Measurements from ENCODE around the gene CAMK2A. TPM values are rescaled to one million over a fixed set of nuclear protein-coding genes. Genes with fewer than 3 reads are reported as not detected.

Gene CAMK2A
- total and polyA plus RNA-seq, 2 experiments from 2014 or later: 0.18 TPM; not detected in 1

- peak; percentile 62 for TF ChIP-seq REST (IDR thresholded peaks at IDR 0.05; ENCODE audit: unreplicated experiment)
- TF ChIP-seq STAT1 (IDR thresholded peaks at IDR 0.05; ENCODE audit: unreplicated experiment): no peak
Measured at GRCh38 chr5:150271923-150272322, 17.6 kb downstream of the CAMK2A start (continued).

GRCh38 chr5:150271296-150271692 is 18.3 kb downstream of the CAMK2A start:
- DNase-seq (ENCODE audit: low spot score) (no peak), ATAC-seq (no peak; the same call in 2 of the 3 replicates)
- Histone ChIP-seq H3K9me2 (ENCODE audit: insufficient read depth) (no peaks in the 10 kb centered on the region), H3K4me2 (no peak overlapping the region), H3F3A (replicated peaks; ENCODE audit: low read depth) (no peaks in the 10 kb centered on the region), H3K27ac (ENCODE audit: low read depth) (no peak overlapping the region), H4K20me1 (replicated peaks; ENCODE audit: insufficient read depth) (no peaks in the 10 kb centered on the region), H3K36me3 (ENCODE audit: insufficient read depth) (no peaks in the 10 kb centered on the region), H2AFZ (no peak overlapping the region), H3K79me2 (replicated peaks; ENCODE audit: insufficient read depth) (no peaks in the 10 kb centered on the region), H3K27me3 (ENCODE audit: insufficient read depth) (no peaks in the 10 kb centered on the region), H3K4me3 (no peak overlapping the region), H3K4me1 (ENCODE audit: insufficient read depth) (no peaks in the 10 kb centered on the region; the same call in 1 of the 2 replicates)
- no peak overlapping the region for H3K27ac Mint-ChIP-seq
- peaks cover 11% of the 10 kb centered on the region for H3K27me3 Mint-ChIP-seq (ENCODE audit: insufficient read depth, low read depth, poor library complexity)
- no peaks in the 10 kb centered on the region; the same call in 2 of the 3 replicates for H3K9me3 Mint-ChIP-seq
- H3K36me3 Mint-ChIP-seq (ENCODE audit: low read depth): no peaks in the 10 kb centered on the region
- peaks cover 25% of the 10 kb centered on the region for H3K4me1 Mint-ChIP-seq
- H3K4me3 Mint-ChIP-seq: no peak overlapping the region
- TF ChIP-seq CTCF (conservative IDR thresholded peaks at IDR 0.05; ENCODE audit: low read depth in 2 of 2): no peak
- TF ChIP-seq STAT1 (IDR thresholded peaks at IDR 0.05; ENCODE audit: unreplicated experiment): no peak
- TF ChIP-seq EZH2 (IDR thresholded peaks at IDR 0.05; ENCODE audit: low read depth, unreplicated experiment): no peak
- no peak for TF ChIP-seq REST (IDR thresholded peaks at IDR 0.05; ENCODE audit: unreplicated experiment)
- no peak for TF ChIP-seq ETS1 (IDR thresholded peaks at IDR 0.05)
- TF ChIP-seq NANOG (IDR thresholded peaks at IDR 0.05; ENCODE audit: borderline replicate concordance): no peak
- TF ChIP-seq CREB1 (CRISPR knock-in tag; IDR thresholded peaks at IDR 0.05; ENCODE audit: low read depth): no peak
- no peak for TF ChIP-seq ZNF331 (CRISPR knock-in tag; IDR thresholded peaks at IDR 0.05; ENCODE audit: low read depth)
- TF ChIP-seq POLR2AphosphoS5 (IDR thresholded peaks at IDR 0.05; ENCODE audit: low read depth): no peak
- no peak for TF ChIP-seq ZNF114 (CRISPR knock-in tag; IDR thresholded peaks at IDR 0.05)
- no peak for TF ChIP-seq JUNB (IDR thresholded peaks at IDR 0.05; ENCODE audit: unreplicated experiment)
